HG03457 (cell line): ENCODE measurements around the gene NSG1.

Source experiments
- ATAC-seq: cut with Tn5 transposase; IDR thresholded peaks from one replicate; pipeline ENCODE4 v1.9.1; 2021; ENCODE audit warnings: moderate number of reproducible peaks; ENCODE audit not compliant: unreplicated experiment

The NSG1 gene

GRCh38 chr4:4395371-4395770, 8.5 kb downstream of the NSG1 start:
- ATAC-seq, result no peak

DNA sequence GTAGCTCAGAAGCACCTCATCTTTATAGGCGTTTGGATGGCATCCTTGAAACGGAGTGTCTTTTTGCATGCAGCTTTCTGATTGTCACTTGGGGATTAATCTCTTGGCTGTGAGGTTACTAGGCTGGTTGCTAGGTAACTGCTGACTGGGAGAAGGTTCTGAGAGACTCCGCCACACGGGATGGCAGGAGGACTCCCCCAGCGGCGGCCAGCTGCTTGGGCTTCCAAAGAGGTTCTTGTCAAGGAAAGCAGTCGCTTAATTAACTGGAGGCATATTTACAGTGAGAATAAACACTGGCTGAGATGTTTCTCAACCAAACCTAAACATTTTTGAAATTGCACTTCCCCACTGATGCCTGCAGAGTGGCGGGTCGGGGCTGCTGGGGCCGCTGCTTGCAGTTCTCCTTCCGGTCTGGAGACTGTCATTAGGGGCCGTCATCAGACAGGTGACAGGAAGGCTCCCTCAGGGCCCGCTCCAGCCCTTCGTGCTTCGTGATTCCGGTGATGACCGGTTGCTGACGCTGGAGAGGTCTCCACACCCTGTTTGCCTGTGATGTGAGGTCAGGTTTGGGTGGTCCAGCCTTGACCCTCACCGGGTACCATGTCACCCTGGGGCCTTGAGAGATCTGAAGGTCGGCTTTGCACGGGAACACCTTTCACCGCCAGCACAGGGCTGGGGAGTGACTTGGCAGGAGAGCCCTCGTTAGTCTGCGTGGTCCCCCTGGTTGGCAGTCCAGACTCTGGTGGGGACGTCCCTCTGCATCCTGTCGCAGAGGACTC, 9.1 kb downstream of the NSG1 start:
- ATAC-seq, result no peak

- ATAC-seq, result no peak
Observed at GRCh38 chr4:4396628-4397440, 9.9 kb downstream of the NSG1 start.

GRCh38 chr4:4397441-4397819, 10.5 kb downstream of the NSG1 start:
- no peak for ATAC-seq

GRCh38 chr4:4398430-4398829, 11.5 kb downstream of the NSG1 start:
- no peak for ATAC-seq

DNA sequence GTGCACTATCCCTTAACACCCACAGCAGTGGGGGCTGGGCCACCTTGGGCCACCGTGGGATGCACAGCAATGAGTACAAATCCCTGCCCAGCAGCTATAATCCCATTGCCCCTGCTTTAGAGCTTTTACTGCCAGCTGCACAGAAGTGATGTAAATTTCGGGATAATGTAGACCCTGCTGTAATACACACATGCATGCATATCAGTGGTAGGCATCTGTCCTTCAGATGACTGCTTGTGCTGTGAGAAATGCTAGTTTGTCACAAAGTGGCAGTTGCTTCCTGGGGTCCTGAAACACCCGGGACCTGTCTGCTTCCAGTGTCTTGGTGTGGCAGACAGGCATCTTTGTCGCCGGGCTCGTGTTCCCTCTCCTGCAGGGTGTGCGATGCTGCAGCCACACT, 14.1 kb downstream of the NSG1 start:
- no peak for ATAC-seq

DNA sequence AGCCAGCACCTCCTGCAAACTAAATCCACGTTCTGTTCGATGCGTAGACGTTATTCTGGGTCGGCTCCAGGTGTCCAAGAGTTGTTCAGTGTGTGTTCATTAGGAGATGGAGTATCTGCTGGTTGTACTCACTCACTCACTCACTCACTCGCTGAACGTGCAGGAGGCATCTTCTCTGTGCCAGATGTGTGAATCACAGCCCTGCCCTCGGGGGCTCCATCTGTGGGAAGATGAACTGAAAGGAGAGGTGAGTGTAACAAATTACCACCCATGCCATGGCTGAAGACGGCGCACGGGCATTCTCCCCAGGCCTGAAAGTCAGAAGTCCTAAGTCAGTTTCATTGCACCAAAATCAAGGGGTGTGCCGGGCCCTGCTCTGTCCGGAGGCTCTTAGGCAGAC, 16.1 kb downstream of the NSG1 start:
- no peak for ATAC-seq

DNA sequence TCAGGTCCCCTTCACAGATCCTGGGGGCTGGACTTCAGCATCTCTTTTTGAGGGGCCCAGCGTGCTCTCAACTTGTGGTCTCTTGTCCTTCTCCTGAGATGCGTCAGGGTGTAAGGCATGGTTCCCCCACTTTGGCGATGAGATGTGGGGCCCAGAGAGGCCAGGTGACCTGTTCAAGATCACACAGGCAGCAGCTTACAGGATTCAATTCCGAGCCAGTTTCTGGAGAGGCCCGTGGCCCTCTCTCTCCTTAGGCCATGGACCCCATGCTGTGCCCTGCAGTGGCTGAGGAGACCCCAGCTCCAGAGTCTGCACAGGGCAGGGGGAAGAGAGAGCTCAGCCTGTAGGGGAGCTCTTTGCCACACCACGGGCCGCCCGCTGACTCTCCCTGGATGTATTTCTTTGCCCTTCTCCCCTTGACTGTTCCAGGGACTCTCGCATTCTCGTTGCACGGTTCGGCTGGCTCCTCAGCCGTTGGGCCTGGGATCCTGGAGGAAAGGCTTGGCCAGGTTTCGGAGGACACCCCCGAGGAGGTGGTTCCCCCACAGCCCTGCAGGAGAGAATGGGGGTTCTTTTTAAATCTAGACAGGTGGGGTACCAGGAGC, 18.6 kb downstream of the NSG1 start:
- no peak for ATAC-seq

DNA sequence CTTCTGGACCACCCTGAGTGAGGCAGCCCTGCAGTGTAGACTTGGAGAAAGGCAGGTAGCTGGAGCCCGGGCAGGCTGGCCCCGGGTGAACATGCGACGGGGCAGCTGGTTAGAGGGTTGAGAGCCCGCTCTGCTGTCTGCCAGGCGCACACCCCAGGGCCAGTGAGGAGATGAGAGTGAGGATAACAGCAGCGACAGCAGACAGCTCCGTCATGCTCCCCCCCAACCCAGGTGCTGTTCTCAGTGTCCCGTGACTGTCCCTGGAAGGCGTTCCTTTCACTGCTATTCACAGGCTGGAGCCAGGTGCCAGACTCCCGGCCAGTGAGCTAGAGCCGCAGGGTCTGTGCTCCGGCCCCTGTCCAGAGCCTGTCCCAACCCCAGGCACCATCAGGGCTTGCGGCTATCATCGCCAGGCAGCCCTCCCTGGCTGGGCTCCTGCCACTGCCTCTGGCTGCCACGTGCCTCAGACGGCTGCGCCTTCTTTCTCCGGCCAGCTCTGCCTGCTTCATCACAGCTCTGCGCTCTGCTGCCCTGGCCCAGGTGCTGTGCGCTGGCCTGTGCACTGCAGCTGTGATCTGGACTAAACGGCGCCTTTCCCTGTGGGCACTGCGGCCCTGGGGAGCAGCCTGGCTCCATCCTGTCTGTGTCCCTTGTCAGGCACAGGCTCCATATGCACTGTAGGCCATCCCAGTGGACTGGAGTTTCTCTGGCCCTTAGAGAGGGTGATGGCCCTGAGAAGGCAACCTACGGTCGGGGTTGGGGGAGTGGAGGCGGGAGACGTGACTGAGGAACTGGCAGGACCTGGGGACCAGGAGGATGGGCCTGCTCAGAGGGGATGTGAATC, 19.8 kb downstream of the NSG1 start:
- no peak for ATAC-seq

GRCh38 chr4:4407299-4408131, 20.6 kb downstream of the NSG1 start:
- ATAC-seq, result no peak

- ATAC-seq, result no peak
Observed at GRCh38 chr4:4408132-4408523, 21.2 kb downstream of the NSG1 start.

GRCh38 chr4:4408576-4409335, 21.9 kb downstream of the NSG1 start:
- no peak for ATAC-seq

DNA sequence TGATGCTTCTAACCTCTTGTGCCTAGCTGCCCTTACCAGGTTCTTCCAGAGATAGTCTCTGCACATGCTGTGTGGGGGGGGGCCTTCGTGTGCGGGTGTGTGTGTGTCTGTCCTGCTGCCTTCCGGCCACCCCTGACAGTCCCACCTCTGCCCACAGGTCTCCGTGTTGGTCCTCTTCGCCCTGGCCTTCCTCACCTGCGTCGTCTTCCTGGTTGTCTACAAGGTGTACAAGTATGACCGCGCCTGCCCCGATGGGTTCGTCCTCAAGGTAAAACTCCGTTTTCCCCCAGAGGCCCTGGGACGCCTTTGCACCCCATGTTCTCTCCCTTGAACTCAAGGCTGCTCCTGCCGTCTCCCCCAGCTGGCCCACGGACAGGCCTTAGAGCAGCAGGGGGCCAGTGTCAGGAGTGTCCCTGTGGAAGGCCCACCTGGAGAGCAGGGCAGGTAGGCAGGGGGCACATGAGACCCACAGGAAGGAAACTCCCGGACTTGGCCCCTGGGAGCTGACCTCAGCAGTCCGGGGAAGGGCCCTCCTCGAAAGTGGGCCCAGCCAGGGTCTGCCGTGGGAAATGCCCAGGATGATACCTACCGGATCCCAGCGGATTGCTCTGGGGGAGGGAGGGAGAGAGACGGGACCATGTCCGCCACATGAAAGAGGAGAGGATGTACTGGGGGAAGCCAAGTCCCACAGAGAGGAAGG, 22.7 kb downstream of the NSG1 start:
- ATAC-seq, result no peak

DNA sequence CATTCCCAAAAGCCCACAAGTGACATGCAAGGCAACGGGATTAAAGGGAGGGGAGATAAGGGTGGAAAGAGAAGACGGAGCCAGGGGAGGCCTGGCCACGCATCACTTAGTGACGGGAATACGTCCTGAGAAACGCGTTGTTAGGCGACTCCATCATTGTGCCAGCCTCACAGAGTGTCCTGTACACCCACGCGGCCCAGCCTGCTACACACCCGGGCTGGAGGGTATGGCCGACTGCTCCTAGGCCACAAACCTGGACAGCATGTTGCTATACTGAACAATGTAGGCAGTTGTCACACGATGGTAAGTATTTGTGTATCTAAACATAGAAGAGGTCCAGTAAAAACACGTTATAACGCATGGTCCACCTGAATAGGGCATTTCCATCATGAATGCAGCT, 23.4 kb downstream of the NSG1 start:
- ATAC-seq, result no peak

DNA sequence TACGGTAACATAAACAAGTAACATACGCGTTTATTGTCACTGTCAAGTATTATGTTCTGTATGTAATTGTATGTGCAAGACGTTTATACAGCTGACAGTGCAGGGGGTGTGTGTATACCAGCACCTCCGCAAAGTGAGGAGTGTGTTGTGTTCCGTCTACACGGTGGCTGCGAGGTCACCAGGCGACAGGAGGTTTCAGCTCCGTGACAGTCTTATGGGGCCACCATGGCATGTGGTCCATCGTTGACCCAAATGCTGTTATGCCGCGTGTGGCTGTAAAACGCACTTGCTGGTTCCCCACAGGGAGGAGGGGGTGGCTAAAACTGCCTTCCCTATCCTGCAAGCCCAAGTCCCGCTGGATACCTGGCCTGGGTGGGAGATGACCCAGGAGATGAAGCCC, 25.0 kb downstream of the NSG1 start:
- no peak for ATAC-seq

- no peak for ATAC-seq
Observed at GRCh38 chr4:4412641-4413372, 25.9 kb downstream of the NSG1 start.

DNA sequence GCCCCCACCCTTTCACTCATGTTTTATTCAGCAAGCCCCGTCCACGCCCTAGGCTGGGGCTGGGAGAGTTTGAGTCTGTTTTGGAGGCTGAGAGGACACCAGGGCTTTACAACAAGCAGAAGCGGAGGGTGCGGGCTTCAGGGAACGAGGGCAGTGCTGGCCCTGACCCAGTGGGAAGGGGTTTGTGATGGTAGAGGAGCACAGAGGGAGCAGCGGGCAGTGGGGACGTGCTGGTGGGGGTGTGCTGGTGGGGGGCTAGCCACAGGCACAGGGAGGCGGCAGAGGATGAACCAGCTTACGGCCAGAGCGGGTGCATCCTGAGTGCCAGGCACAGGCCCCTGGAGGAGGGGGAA, 26.4 kb downstream of the NSG1 start:
- no peak for ATAC-seq

- ATAC-seq, result no peak
Observed at GRCh38 chr4:4413806-4414205, 26.9 kb downstream of the NSG1 start.
